Panc1 (cell line): ENCODE measurements around the gene NCKAP5. TPM values are rescaled to one million over a fixed set of nuclear protein-coding genes. Genes with fewer than 3 reads are reported as not detected.

ENCODE experiments used
- ATAC-seq: fragments of 200-7000 bp; cut with Tn5 transposase; 2 replicates; pipeline ENCODE4 v1.9.1; 2020; ENCODE audit warnings: mild to moderate bottlenecking, moderate library complexity
- BruUV-seq: library from RNA; stranded (reverse); fragments of 400-500 nt; replicated peaks from 2 replicates; lab custom pipeline; 2021; lab: Mats Ljungman, UMichigan
- CTCF ChIA-PET: fragments of 300-600 bp; sonication (Branson Sonifier 250); formaldehyde crosslinking; loops from one replicate; lab custom pipeline; 2022; ENCODE audit warnings: antibody characterized with exemption; lab: Charles Lee
- POLR2A ChIA-PET: fragments of 300-600 bp; sonication (Branson Sonifier 250); formaldehyde crosslinking; loops from one replicate; lab custom pipeline; 2022; ENCODE audit warnings: antibody characterized with exemption; lab: Charles Lee
- DNase-seq: peaks from one replicate; pipeline ENCODE4 v3.0.0-alpha.2; 2010; ENCODE audit warnings: low read depth, low spot score
- H3K27ac ChIP-seq: 2 replicates; pipeline ENCODE4 v1.5.1; 2011; ENCODE audit warnings: mild to moderate bottlenecking, low read length, inconsistent platforms
- H3K27me3 ChIP-seq: fragments of 200-500 bp; sonication (Bioruptor generic); 2 replicates; pipeline ENCODE4 v1.6.0; 2014; ENCODE audit warnings: low read length, inconsistent platforms; ENCODE audit not compliant: control insufficient read depth, insufficient read depth
- H3K36me3 ChIP-seq: fragments of 200-500 bp; sonication (Bioruptor generic); 2 replicates; pipeline ENCODE4 v1.5.1; 2014; ENCODE audit warnings: inconsistent platforms, mild to moderate bottlenecking, low read length, moderate library complexity; ENCODE audit not compliant: control insufficient read depth, insufficient read depth
- H3K4me1 ChIP-seq: 2 replicates; pipeline ENCODE4 v1.5.1; 2011; ENCODE audit warnings: inconsistent platforms, mild to moderate bottlenecking, low read length, moderate library complexity; ENCODE audit not compliant: control insufficient read depth, insufficient read depth
- H3K4me3 ChIP-seq, 2 experiments: 2 replicates each; pipeline ENCODE4 v1.5.1; 2011 to 2012; ENCODE audit warnings: low read depth in 2 of 2, low read length in 2 of 2, mild to moderate bottlenecking in 2 of 2, inconsistent platforms in 1 of 2, moderate library complexity in 1 of 2
- H3K9me3 ChIP-seq: fragments of 200-500 bp; sonication (Bioruptor generic); 2 replicates; pipeline ENCODE4 v1.5.1; 2014; ENCODE audit warnings: low read depth, mild to moderate bottlenecking, inconsistent platforms, low read length, moderate library complexity; ENCODE audit not compliant: control insufficient read depth, insufficient read depth
- POLR2AphosphoS5 ChIP-seq: IDR thresholded peaks from 2 replicates; pipeline ENCODE4 v1.6.1; 2012; ENCODE audit warnings: mild to moderate bottlenecking, low read depth, low read length, moderate library complexity
- SIN3A ChIP-seq: IDR thresholded peaks from 2 replicates; pipeline ENCODE4 v1.6.1; 2012; ENCODE audit warnings: low read depth, mild to moderate bottlenecking, low read length, moderate library complexity, borderline replicate concordance; ENCODE audit not compliant: insufficient read depth
- TCF7L2 ChIP-seq: IDR thresholded peaks from 2 replicates; pipeline ENCODE4 v1.6.1; 2011; ENCODE audit warnings: mild to moderate bottlenecking, low read depth, low read length, inconsistent platforms
- in situ Hi-C: cut with HindIII; loops from 2 replicates; pipeline ENCODE4 v1.10.0; 2016; ENCODE audit warnings: low sequenced_read_pairs, low pct_unique_long_range_greater_than_20kb
- intact Hi-C: fragments of 100-400 bp; cut with micrococcal nuclease; formaldehyde crosslinking; loops from one replicate; pipeline ENCODE4 v1.10.0; 2022; ENCODE audit not compliant: unreplicated experiment
- total RNA-seq: library from RNA; stranded (reverse); gene quantifications from one replicate; pipeline ENCODE4 v1.2.1, GENCODE V29; 2021; ENCODE audit not compliant: unreplicated experiment
- TF ChIP-seq, protein P1 (sequence below), 2 experiments: IDR thresholded peaks; 2 replicates each; pipeline ENCODE4 v1.6.1; 2011 to 2012; ENCODE audit warnings: low read depth in 2 of 2, control low read depth in 1 of 2, low read length in 1 of 2, mild to moderate bottlenecking in 1 of 2, moderate library complexity in 1 of 2; ENCODE audit not compliant: insufficient read depth in 1 of 2
- TF ChIP-seq, protein P2 (sequence below): fragments of 450-650 bp; IDR thresholded peaks from 2 replicates; pipeline ENCODE4 v1.5.1; 2017; ENCODE audit warnings: mild to moderate bottlenecking

NCKAP5 gene
- total RNA-seq, 1 experiment from 2014 or later: 0.10 TPM

DNA sequence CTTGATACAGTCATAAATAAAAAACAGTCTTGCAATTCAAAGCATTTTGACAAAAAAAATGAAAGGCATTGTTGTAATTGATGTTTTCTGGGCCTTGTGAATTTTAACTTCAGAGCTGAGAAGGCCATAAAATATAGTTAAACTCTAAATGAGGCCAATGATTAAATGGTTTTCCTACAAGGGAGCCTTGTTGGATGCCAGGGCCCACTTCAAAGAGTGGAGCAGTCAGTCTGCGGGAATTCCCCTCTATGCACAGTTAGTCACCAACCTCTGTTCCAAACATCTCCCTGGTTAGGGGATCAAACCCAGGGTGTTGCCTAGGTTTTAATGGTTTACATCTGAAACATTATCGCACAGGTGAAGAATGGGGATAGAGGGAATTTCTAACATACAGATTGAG lies 143.4 kb downstream of the NCKAP5 start:
- ATAC-seq (no peak), DNase-seq (no peak)
- no peaks in the 10 kb centered on the region for H3K27me3 ChIP-seq
- in situ Hi-C loops: no loop called here
- H3K36me3 ChIP-seq: no peaks in the 10 kb centered on the region; the same call in 1 of the 2 replicates
- BruUV-seq: no TSS peak
- no peak overlapping the region for H3K27ac ChIP-seq
- H3K4me3 ChIP-seq: no peak overlapping the region
- CTCF ChIA-PET: no interaction called here
- H3K9me3 ChIP-seq: no peaks in the 10 kb centered on the region
- no peak for TF ChIP-seq SIN3A
- TF ChIP-seq, protein P1, sequence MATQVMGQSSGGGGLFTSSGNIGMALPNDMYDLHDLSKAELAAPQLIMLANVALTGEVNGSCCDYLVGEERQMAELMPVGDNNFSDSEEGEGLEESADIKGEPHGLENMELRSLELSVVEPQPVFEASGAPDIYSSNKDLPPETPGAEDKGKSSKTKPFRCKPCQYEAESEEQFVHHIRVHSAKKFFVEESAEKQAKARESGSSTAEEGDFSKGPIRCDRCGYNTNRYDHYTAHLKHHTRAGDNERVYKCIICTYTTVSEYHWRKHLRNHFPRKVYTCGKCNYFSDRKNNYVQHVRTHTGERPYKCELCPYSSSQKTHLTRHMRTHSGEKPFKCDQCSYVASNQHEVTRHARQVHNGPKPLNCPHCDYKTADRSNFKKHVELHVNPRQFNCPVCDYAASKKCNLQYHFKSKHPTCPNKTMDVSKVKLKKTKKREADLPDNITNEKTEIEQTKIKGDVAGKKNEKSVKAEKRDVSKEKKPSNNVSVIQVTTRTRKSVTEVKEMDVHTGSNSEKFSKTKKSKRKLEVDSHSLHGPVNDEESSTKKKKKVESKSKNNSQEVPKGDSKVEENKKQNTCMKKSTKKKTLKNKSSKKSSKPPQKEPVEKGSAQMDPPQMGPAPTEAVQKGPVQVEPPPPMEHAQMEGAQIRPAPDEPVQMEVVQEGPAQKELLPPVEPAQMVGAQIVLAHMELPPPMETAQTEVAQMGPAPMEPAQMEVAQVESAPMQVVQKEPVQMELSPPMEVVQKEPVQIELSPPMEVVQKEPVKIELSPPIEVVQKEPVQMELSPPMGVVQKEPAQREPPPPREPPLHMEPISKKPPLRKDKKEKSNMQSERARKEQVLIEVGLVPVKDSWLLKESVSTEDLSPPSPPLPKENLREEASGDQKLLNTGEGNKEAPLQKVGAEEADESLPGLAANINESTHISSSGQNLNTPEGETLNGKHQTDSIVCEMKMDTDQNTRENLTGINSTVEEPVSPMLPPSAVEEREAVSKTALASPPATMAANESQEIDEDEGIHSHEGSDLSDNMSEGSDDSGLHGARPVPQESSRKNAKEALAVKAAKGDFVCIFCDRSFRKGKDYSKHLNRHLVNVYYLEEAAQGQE (IDR thresholded peaks at IDR 0.05; ENCODE audit: insufficient read depth in 1 of 2, low read depth in 2 of 2, low read length in 1 of 2): no peak
- TF ChIP-seq TCF7L2: no peak
- TF ChIP-seq, protein P2, sequence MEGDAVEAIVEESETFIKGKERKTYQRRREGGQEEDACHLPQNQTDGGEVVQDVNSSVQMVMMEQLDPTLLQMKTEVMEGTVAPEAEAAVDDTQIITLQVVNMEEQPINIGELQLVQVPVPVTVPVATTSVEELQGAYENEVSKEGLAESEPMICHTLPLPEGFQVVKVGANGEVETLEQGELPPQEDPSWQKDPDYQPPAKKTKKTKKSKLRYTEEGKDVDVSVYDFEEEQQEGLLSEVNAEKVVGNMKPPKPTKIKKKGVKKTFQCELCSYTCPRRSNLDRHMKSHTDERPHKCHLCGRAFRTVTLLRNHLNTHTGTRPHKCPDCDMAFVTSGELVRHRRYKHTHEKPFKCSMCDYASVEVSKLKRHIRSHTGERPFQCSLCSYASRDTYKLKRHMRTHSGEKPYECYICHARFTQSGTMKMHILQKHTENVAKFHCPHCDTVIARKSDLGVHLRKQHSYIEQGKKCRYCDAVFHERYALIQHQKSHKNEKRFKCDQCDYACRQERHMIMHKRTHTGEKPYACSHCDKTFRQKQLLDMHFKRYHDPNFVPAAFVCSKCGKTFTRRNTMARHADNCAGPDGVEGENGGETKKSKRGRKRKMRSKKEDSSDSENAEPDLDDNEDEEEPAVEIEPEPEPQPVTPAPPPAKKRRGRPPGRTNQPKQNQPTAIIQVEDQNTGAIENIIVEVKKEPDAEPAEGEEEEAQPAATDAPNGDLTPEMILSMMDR: no peak
- TF ChIP-seq POLR2AphosphoS5: no peak
- intact Hi-C loops: no loop called here
- POLR2A ChIA-PET: no interaction called here
- no peaks in the 10 kb centered on the region for H3K4me1 ChIP-seq

- in situ Hi-C loops: no loop called here
- no peak overlapping the region for H3K27ac ChIP-seq
- no peak for DNase-seq
Observed at GRCh38 chr2:133422931-133423351, 145.3 kb downstream of the NCKAP5 start.

More at GRCh38 chr2:133422931-133423351, 145.3 kb downstream of the NCKAP5 start:
- H3K4me1 ChIP-seq: no peaks in the 10 kb centered on the region
- no peaks in the 10 kb centered on the region for H3K9me3 ChIP-seq
- POLR2A ChIA-PET: no interaction called here
- CTCF ChIA-PET: no interaction called here
- intact Hi-C loops: no loop called here
- TF ChIP-seq POLR2AphosphoS5 (no peak), TCF7L2 (no peak), SIN3A (no peak)
- TF ChIP-seq, protein P1 (IDR thresholded peaks at IDR 0.05; ENCODE audit: insufficient read depth in 1 of 2, low read depth in 2 of 2, low read length in 1 of 2): no peak
- TF ChIP-seq, protein P2: no peak
- no peaks in the 10 kb centered on the region for H3K27me3 ChIP-seq
- ATAC-seq: no peak
- BruUV-seq: no TSS peak
- no peak overlapping the region for H3K4me3 ChIP-seq
- H3K36me3 ChIP-seq: no peaks in the 10 kb centered on the region; the same call in 1 of the 2 replicates
